GM21737 (cell line): ENCODE measurements around the gene KRTCAP2.

Experiments used
- ATAC-seq: cut with Tn5 transposase; IDR thresholded peaks from one replicate; pipeline ENCODE4 v1.9.1; 2021; ENCODE audit warnings: mild to moderate bottlenecking, moderate library complexity; ENCODE audit not compliant: unreplicated experiment

Gene KRTCAP2

GRCh38 chr1:155120253-155120652 is 52.9 kb downstream of the KRTCAP2 start:
- no peak for ATAC-seq
